Measurements from ENCODE around the gene SMO.
"Not testable (repeated sequence)": the region's sequence is repeated elsewhere in the genome, so short reads cannot be mapped to it uniquely, and the experiment has no call there.

Gene SMO

GRCh38 chr7:129213828-129214227 lies 25.4 kb downstream of the SMO start:
- no peak overlapping the region for H3K4me3 ChIP-seq (ENCODE audit: control insufficient read depth, low read depth, low read length)
- DNase-seq (ENCODE audit: low read depth), result no peak
- no peak for TF ChIP-seq CTCF (IDR thresholded peaks at IDR 0.05; ENCODE audit: control insufficient read depth, insufficient read depth, low read depth, low read length, missing control alignments)

GRCh38 chr7:129215691-129216090 lies 27.3 kb downstream of the SMO start:
- not testable (repeated sequence) for H3K4me3 ChIP-seq (ENCODE audit: control insufficient read depth, low read depth, low read length); DNase-seq (ENCODE audit: low read depth)

GRCh38 chr7:129216101-129216715 lies 27.8 kb downstream of the SMO start:
- H3K4me3 ChIP-seq (ENCODE audit: control insufficient read depth, low read depth, low read length); DNase-seq (ENCODE audit: low read depth): not testable (repeated sequence)

- DNase-seq (ENCODE audit: low read depth); H3K4me3 ChIP-seq (ENCODE audit: control insufficient read depth, low read depth, low read length): not testable (repeated sequence)
Measured at GRCh38 chr7:129216821-129217416, 28.5 kb downstream of the SMO start.

- peak; percentile 85 for TF ChIP-seq CTCF (IDR thresholded peaks at IDR 0.05; ENCODE audit: control insufficient read depth, insufficient read depth, low read depth, low read length, missing control alignments)
- DNase-seq (ENCODE audit: low read depth), result peak; percentile 35
- no peak overlapping the region for H3K4me3 ChIP-seq (ENCODE audit: control insufficient read depth, low read depth, low read length)
Measured at GRCh38 chr7:129218514-129219062, 30.2 kb downstream of the SMO start.

GRCh38 chr7:129219166-129219565 lies 30.7 kb downstream of the SMO start:
- H3K4me3 ChIP-seq (ENCODE audit: control insufficient read depth, low read depth, low read length); DNase-seq (ENCODE audit: low read depth): not testable (repeated sequence)

GRCh38 chr7:129222064-129222463 lies 33.6 kb downstream of the SMO start:
- DNase-seq (ENCODE audit: low read depth), result no peak
- H3K4me3 ChIP-seq (ENCODE audit: control insufficient read depth, low read depth, low read length), result no peak overlapping the region

GRCh38 chr7:129224251-129225205 lies 36.1 kb downstream of the SMO start, which contains the start of gene AHCYL2:
AHCYL2 (plus strand) TSS chr7:129225030.
- no peak for TF ChIP-seq CTCF (IDR thresholded peaks at IDR 0.05; ENCODE audit: control insufficient read depth, insufficient read depth, low read depth, low read length, missing control alignments)
- peak within 1 kb of the TSS; percentile 59 for H3K4me3 ChIP-seq (ENCODE audit: control insufficient read depth, low read depth, low read length)
- DNase-seq (ENCODE audit: low read depth), result peak; percentile 79

More at GRCh38 chr7:129222064-129222463, 33.6 kb downstream of the SMO start:
- TF ChIP-seq CTCF (IDR thresholded peaks at IDR 0.05; ENCODE audit: control insufficient read depth, insufficient read depth, low read depth, low read length, missing control alignments), result no peak

Measured in AG09309 (cell line).